ENCODE results near the gene KNDC1.

KNDC1 gene

GRCh38 chr10:133249975-133250754 is 90.1 kb downstream of the KNDC1 start:
- Histone ChIP-seq H3K4me3 (replicated peaks; ENCODE audit: low read depth, low read length) (no peak overlapping the region), H3K27me3 (replicated peaks; ENCODE audit: control insufficient read depth, insufficient read depth, low read length) (no peaks in the 10 kb centered on the region; the same call in 1 of the 2 replicates), H3K36me3 (ENCODE audit: control insufficient read depth, insufficient read depth, low read length) (no peaks in the 10 kb centered on the region)
- no peak for DNase-seq (ENCODE audit: extremely low read depth, insufficient read length)
- TF ChIP-seq, protein P1, sequence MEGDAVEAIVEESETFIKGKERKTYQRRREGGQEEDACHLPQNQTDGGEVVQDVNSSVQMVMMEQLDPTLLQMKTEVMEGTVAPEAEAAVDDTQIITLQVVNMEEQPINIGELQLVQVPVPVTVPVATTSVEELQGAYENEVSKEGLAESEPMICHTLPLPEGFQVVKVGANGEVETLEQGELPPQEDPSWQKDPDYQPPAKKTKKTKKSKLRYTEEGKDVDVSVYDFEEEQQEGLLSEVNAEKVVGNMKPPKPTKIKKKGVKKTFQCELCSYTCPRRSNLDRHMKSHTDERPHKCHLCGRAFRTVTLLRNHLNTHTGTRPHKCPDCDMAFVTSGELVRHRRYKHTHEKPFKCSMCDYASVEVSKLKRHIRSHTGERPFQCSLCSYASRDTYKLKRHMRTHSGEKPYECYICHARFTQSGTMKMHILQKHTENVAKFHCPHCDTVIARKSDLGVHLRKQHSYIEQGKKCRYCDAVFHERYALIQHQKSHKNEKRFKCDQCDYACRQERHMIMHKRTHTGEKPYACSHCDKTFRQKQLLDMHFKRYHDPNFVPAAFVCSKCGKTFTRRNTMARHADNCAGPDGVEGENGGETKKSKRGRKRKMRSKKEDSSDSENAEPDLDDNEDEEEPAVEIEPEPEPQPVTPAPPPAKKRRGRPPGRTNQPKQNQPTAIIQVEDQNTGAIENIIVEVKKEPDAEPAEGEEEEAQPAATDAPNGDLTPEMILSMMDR (IDR thresholded peaks at IDR 0.05; ENCODE audit: insufficient read depth, low read length, poor library complexity, severe bottlenecking) = no peak

- Histone ChIP-seq H3K36me3 (ENCODE audit: control insufficient read depth, insufficient read depth, low read length) (no peaks in the 10 kb centered on the region), H3K27me3 (replicated peaks; ENCODE audit: control insufficient read depth, insufficient read depth, low read length) (no peaks in the 10 kb centered on the region; the same call in 1 of the 2 replicates), H3K4me3 (replicated peaks; ENCODE audit: low read depth, low read length) (no peak overlapping the region)
- DNase-seq (ENCODE audit: extremely low read depth, insufficient read length) = no peak
- TF ChIP-seq, protein P1 (IDR thresholded peaks at IDR 0.05; ENCODE audit: insufficient read depth, low read length, poor library complexity, severe bottlenecking) = no peak
Measured at GRCh38 chr10:133251388-133252222, 91.6 kb downstream of the KNDC1 start.

GRCh38 chr10:133252223-133252552 is 92.2 kb downstream of the KNDC1 start:
- Histone ChIP-seq H3K27me3 (replicated peaks; ENCODE audit: control insufficient read depth, insufficient read depth, low read length) (no peaks in the 10 kb centered on the region; the same call in 1 of the 2 replicates), H3K4me3 (replicated peaks; ENCODE audit: low read depth, low read length) (no peak overlapping the region), H3K36me3 (ENCODE audit: control insufficient read depth, insufficient read depth, low read length) (no peaks in the 10 kb centered on the region)
- TF ChIP-seq, protein P1 (IDR thresholded peaks at IDR 0.05; ENCODE audit: insufficient read depth, low read length, poor library complexity, severe bottlenecking) = no peak
- DNase-seq (ENCODE audit: extremely low read depth, insufficient read length) = no peak

- H3K27me3 ChIP-seq (replicated peaks; ENCODE audit: control insufficient read depth, insufficient read depth, low read length) = no peaks in the 10 kb centered on the region; the same call in 1 of the 2 replicates
- DNase-seq (ENCODE audit: extremely low read depth, insufficient read length) = no peak
- H3K4me3 ChIP-seq (replicated peaks; ENCODE audit: low read depth, low read length) = no peak overlapping the region
- no peaks in the 10 kb centered on the region for H3K36me3 ChIP-seq (ENCODE audit: control insufficient read depth, insufficient read depth, low read length)
- TF ChIP-seq, protein P1 (IDR thresholded peaks at IDR 0.05; ENCODE audit: insufficient read depth, low read length, poor library complexity, severe bottlenecking) = no peak
Measured at GRCh38 chr10:133253361-133253955, 93.4 kb downstream of the KNDC1 start.

- DNase-seq (ENCODE audit: extremely low read depth, insufficient read length) = no peak
- TF ChIP-seq, protein P1 (IDR thresholded peaks at IDR 0.05; ENCODE audit: insufficient read depth, low read length, poor library complexity, severe bottlenecking) = no peak
Measured at GRCh38 chr10:133254421-133255120, 94.6 kb downstream of the KNDC1 start.

More at GRCh38 chr10:133254421-133255120, 94.6 kb downstream of the KNDC1 start:
- no peaks in the 10 kb centered on the region for H3K36me3 ChIP-seq (ENCODE audit: control insufficient read depth, insufficient read depth, low read length)
- no peaks in the 10 kb centered on the region; the same call in 1 of the 2 replicates for H3K27me3 ChIP-seq (replicated peaks; ENCODE audit: control insufficient read depth, insufficient read depth, low read length)
- no peak overlapping the region for H3K4me3 ChIP-seq (replicated peaks; ENCODE audit: low read depth, low read length)
